Testis (tissue), 2 donors: ENCODE measurements around the gene TBC1D19.

Experiments
- POLR2A ChIP-seq: fragments of 450-650 bp; IDR thresholded peaks from one replicate; pipeline ENCODE4 v1.6.1; 2017; ENCODE audit warnings: antibody characterized with exemption, mild to moderate bottlenecking, moderate library complexity
- TF ChIP-seq, protein P1 (sequence below), 3 experiments: fragments of 450-650 bp in 2 of 3; fragments of 200-600 bp in 1 of 3; sonication (generic) in 1 of 3; IDR thresholded peaks; one replicate each; pipeline ENCODE4 v1.5.1; 2016 to 2019; ENCODE audit warnings: antibody characterized with exemption in 3 of 3, mild to moderate bottlenecking in 2 of 3, moderate library complexity in 1 of 3

DNA sequence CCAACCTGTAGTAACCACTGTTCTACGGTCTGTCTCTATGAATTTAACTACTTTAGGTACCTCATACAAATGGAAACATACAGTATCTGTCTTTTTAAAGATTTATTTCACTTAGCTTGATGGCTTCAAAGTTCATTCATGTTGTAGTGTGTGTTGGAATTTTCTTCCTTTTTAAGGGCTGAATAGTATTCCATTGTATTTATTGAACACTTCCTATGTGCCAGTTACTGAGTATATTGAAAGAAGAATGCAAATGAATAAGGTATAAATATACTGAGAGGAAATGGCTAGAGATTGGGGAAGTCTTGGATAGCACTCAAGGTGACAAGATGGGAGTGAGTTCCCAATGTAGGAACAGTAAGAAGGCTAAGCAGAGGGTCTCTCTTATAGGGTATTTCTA, 17.3 kb downstream of the TBC1D19 start:
- no peak for TF ChIP-seq POLR2A
- TF ChIP-seq, protein P1, sequence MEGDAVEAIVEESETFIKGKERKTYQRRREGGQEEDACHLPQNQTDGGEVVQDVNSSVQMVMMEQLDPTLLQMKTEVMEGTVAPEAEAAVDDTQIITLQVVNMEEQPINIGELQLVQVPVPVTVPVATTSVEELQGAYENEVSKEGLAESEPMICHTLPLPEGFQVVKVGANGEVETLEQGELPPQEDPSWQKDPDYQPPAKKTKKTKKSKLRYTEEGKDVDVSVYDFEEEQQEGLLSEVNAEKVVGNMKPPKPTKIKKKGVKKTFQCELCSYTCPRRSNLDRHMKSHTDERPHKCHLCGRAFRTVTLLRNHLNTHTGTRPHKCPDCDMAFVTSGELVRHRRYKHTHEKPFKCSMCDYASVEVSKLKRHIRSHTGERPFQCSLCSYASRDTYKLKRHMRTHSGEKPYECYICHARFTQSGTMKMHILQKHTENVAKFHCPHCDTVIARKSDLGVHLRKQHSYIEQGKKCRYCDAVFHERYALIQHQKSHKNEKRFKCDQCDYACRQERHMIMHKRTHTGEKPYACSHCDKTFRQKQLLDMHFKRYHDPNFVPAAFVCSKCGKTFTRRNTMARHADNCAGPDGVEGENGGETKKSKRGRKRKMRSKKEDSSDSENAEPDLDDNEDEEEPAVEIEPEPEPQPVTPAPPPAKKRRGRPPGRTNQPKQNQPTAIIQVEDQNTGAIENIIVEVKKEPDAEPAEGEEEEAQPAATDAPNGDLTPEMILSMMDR (IDR thresholded peaks at IDR 0.05), result no peak
